T1000 (cell line): Measurements from ENCODE around the gene TIGD2.

Experiments used
- DNase-seq: peaks from one replicate; lab custom pipeline; 2025; ENCODE audit warnings: mixed read lengths; lab: John Stamatoyannopoulos, UW

Gene TIGD2

GRCh38 chr4:89162987-89163386 lies 51.7 kb downstream of the TIGD2 start:
- no peak for DNase-seq

GRCh38 chr4:89164400-89164799 lies 53.1 kb downstream of the TIGD2 start:
- no peak for DNase-seq
